ENCODE results near the gene PJA1.

DNA sequence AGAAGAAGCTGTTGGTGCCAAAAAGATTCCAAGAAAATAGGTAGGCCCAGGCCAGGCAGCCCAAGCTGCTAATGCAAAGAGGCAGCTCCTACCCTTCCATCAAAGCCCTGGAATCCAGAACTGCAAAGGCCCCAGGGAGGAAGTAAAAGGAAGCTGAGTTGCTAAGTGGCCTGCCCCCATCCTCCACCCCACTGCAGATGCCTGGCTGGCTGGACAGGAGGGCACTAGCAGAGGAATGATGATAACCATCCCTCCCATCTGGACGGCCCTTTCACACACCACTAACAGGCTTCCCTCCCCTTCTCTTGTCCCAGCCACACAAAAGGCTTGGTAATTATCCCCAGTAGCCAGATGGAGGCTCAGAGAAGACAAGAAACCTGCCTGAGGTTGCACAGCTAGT, 32.4 kb upstream of the PJA1 start:
- TF ChIP-seq EZH2 (IDR thresholded peaks at IDR 0.05; ENCODE audit: borderline replicate concordance) (no peak), EZH2phosphoT487 (IDR thresholded peaks at IDR 0.05; ENCODE audit: low read depth, severe bottlenecking, unreplicated experiment) (no peak)
- TF ChIP-seq, protein P1, sequence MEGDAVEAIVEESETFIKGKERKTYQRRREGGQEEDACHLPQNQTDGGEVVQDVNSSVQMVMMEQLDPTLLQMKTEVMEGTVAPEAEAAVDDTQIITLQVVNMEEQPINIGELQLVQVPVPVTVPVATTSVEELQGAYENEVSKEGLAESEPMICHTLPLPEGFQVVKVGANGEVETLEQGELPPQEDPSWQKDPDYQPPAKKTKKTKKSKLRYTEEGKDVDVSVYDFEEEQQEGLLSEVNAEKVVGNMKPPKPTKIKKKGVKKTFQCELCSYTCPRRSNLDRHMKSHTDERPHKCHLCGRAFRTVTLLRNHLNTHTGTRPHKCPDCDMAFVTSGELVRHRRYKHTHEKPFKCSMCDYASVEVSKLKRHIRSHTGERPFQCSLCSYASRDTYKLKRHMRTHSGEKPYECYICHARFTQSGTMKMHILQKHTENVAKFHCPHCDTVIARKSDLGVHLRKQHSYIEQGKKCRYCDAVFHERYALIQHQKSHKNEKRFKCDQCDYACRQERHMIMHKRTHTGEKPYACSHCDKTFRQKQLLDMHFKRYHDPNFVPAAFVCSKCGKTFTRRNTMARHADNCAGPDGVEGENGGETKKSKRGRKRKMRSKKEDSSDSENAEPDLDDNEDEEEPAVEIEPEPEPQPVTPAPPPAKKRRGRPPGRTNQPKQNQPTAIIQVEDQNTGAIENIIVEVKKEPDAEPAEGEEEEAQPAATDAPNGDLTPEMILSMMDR (IDR thresholded peaks at IDR 0.05; ENCODE audit: poor library complexity), result no peak
